Cardiac muscle cell (in vitro differentiated cells and primary cell): ENCODE measurements around the gene ATP11C. TPM values are rescaled to one million over a fixed set of nuclear protein-coding genes. Genes with fewer than 3 reads are reported as not detected.

Experiments used
- DNase-seq, 2 donors: peaks; one replicate each; pipeline versions ENCODE4 v3.0.0 to v3.0.0-alpha.2; 2010 to 2017; ENCODE audit warnings: low read depth in 1 of 2, low spot score in 1 of 2
- H3K27ac ChIP-seq: fragments of 200-600 bp; sonication (generic); 2 replicates; pipeline ENCODE4 v1.5.1; 2016
- H3K27me3 ChIP-seq: fragments of 200-600 bp; sonication (generic); 2 replicates; pipeline ENCODE4 v1.6.0; 2016; ENCODE audit warnings: control low read depth
- H3K36me3 ChIP-seq: fragments of 200-600 bp; sonication (generic); 2 replicates; pipeline ENCODE4 v1.5.1; 2016; ENCODE audit warnings: control low read depth
- H3K4me1 ChIP-seq: fragments of 200-600 bp; sonication (generic); 2 replicates; pipeline ENCODE4 v1.8.1; 2017; ENCODE audit warnings: low read depth, mild to moderate bottlenecking, mixed run types
- H3K4me3 ChIP-seq: fragments of 200-600 bp; sonication (generic); 2 replicates; pipeline ENCODE4 v1.5.1; 2016; ENCODE audit warnings: mild to moderate bottlenecking
- H3K9me3 ChIP-seq: fragments of 200-600 bp; sonication (generic); 2 replicates; pipeline ENCODE4 v1.5.1; 2017; ENCODE audit warnings: low read depth, mild to moderate bottlenecking, control low read depth
- polyA plus RNA-seq: library from polyadenylated mRNA; unstranded; fragments of >200 nt; fragmentation: Nextera tagmentation; extraction: Ambion mirVana; gene quantifications from 2 replicates; pipeline ENCODE4 v1.2.1, GENCODE V29; 2016
- total RNA-seq: library from RNA; depleted of rRNA; stranded (reverse); fragments of >200 nt; gene quantifications from 2 replicates; pipeline ENCODE4 v1.2.3, GENCODE V29; 2016
- TF ChIP-seq, protein P1 (sequence below): IDR thresholded peaks from 2 replicates; pipeline ENCODE4 v1.5.1; 2012; ENCODE audit warnings: low read depth, mild to moderate bottlenecking, low read length

Gene ATP11C
- total and polyA plus RNA-seq, 2 experiments from 2014 or later: 7.4 to 17.1 TPM

DNA sequence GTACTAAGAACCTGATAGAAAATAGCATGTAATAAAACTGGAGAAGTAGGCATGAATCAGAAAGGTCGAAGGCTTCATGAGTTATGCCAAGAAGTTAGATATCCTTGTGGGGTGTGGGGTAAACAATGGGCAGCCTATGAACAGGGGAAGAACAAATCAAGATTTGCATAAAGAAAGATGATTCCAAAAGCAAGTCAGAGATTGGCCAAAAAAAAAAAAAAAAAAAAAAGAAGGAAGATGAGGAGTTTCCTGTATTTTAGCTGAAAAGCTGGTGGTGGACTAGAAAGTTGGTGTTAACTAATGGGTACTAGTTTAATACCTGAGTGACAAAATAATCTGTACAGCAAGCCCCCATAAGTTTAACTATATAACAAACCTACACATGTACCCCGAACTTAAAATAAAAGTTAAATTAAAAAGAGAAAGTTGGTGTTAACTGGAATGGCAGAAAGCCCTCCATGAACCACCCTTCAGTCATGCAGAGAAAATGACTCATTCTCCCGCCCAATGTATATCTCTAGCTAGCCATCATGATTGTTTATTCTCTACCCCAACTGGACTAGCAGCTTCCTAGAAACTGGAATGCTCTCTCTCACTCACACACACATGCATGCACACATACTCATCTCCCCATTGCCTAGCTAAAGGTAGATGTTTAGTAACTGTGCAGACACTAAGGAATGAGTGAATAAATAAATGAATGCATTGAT lies 41.7 kb downstream of the ATP11C start:
- H3K27ac ChIP-seq: no peak overlapping the region
- H3K36me3 ChIP-seq: no peaks in the 10 kb centered on the region
- DNase-seq: peak in 1 of 2 donors; percentile 55
- H3K4me1 ChIP-seq: no peaks in the 10 kb centered on the region
- TF ChIP-seq, protein P1, sequence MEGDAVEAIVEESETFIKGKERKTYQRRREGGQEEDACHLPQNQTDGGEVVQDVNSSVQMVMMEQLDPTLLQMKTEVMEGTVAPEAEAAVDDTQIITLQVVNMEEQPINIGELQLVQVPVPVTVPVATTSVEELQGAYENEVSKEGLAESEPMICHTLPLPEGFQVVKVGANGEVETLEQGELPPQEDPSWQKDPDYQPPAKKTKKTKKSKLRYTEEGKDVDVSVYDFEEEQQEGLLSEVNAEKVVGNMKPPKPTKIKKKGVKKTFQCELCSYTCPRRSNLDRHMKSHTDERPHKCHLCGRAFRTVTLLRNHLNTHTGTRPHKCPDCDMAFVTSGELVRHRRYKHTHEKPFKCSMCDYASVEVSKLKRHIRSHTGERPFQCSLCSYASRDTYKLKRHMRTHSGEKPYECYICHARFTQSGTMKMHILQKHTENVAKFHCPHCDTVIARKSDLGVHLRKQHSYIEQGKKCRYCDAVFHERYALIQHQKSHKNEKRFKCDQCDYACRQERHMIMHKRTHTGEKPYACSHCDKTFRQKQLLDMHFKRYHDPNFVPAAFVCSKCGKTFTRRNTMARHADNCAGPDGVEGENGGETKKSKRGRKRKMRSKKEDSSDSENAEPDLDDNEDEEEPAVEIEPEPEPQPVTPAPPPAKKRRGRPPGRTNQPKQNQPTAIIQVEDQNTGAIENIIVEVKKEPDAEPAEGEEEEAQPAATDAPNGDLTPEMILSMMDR: no peak
- H3K9me3 ChIP-seq: no peaks in the 10 kb centered on the region
- H3K27me3 ChIP-seq: no peaks in the 10 kb centered on the region
- H3K4me3 ChIP-seq: no peak overlapping the region

DNA sequence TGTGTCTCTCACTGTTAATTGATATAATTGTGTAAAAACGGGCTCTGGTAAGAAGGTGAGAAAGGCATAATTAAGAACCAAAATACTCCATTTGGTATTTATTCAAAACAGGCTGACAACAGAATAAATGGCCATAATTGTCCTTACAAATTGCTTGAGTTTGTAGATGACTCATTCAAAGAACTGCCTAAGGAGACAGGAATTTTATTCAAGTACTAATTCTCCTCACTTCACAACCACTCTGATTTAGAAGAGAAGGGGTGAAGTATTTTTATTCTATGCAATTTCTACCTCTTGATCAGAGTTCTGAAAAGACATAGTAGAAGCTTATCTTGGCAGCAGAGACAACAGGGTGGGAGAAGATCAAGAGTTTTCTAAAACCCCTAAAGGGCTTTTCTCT lies 43.1 kb downstream of the ATP11C start:
- TF ChIP-seq, protein P1: no peak
- H3K27ac ChIP-seq: no peak overlapping the region
- H3K4me3 ChIP-seq: no peak overlapping the region
- no peaks in the 10 kb centered on the region for H3K27me3 ChIP-seq
- H3K4me1 ChIP-seq: no peaks in the 10 kb centered on the region
- no peaks in the 10 kb centered on the region for H3K36me3 ChIP-seq
- peak in 1 of 2 donors; percentile 30 for DNase-seq
- no peaks in the 10 kb centered on the region for H3K9me3 ChIP-seq

- no peak overlapping the region for H3K4me3 ChIP-seq
- no peaks in the 10 kb centered on the region for H3K4me1 ChIP-seq
- DNase-seq: no peak
- no peaks in the 10 kb centered on the region for H3K36me3 ChIP-seq
- no peak overlapping the region for H3K27ac ChIP-seq
- H3K9me3 ChIP-seq: no peaks in the 10 kb centered on the region
- no peaks in the 10 kb centered on the region for H3K27me3 ChIP-seq
- TF ChIP-seq, protein P1: no peak
Observed at GRCh38 chrX:139883984-139884383, 48.9 kb downstream of the ATP11C start.

GRCh38 chrX:139882299-139882698 lies 50.6 kb downstream of the ATP11C start:
- no peak overlapping the region for H3K27ac ChIP-seq

DNA sequence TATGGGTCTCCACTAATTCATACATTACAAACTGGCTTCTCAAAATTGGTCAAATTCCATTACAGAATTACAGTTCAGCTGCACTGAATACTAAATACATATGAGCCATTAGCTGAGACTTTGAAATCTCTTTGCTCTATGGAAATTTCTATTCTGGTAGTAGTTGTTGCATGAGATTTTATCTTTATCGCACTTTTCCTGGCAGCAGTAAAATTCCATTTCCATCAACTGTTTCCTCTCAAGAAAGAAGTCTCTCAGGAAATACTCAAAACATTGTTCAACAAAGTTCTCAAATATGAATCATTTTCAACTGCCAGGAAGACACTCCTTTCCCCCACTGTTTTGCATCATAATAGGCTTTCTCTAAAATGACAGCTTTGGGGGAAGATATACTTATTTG lies 51.3 kb downstream of the ATP11C start:
- Histone ChIP-seq H3K4me3 (no peak overlapping the region), H3K27me3 (no peaks in the 10 kb centered on the region), H3K36me3 (no peaks in the 10 kb centered on the region), H3K27ac (no peak overlapping the region), H3K9me3 (no peaks in the 10 kb centered on the region), H3K4me1 (no peaks in the 10 kb centered on the region)
- TF ChIP-seq, protein P1: no peak
- peak in 1 of 2 donors; percentile 85 for DNase-seq

More at GRCh38 chrX:139882299-139882698, 50.6 kb downstream of the ATP11C start:
- Histone ChIP-seq H3K27me3 (no peaks in the 10 kb centered on the region), H3K4me3 (no peak overlapping the region), H3K4me1 (no peaks in the 10 kb centered on the region), H3K9me3 (no peaks in the 10 kb centered on the region), H3K36me3 (no peaks in the 10 kb centered on the region)
- peak in 1 of 2 donors; percentile 45 for DNase-seq
- TF ChIP-seq, protein P1: no peak
